Effector memory CD4-positive, alpha-beta T cell (primary cell): ENCODE measurements around the gene EEPD1.

ENCODE experiments used
- DNase-seq, 3 donors: peaks; one replicate each; pipeline ENCODE4 v3.0.0-alpha.2; 2020
- H3K27ac ChIP-seq: 2 replicates; pipeline ENCODE4 v1.7.0; 2013; ENCODE audit warnings: mild to moderate bottlenecking, low read length, moderate library complexity; ENCODE audit not compliant: insufficient read depth, poor library complexity, severe bottlenecking
- H3K27me3 ChIP-seq: replicated peaks from 2 replicates; pipeline ENCODE4 v1.7.0; 2013; ENCODE audit warnings: mild to moderate bottlenecking, low read length; ENCODE audit not compliant: insufficient read depth, control insufficient read depth, poor library complexity, severe bottlenecking
- H3K36me3 ChIP-seq: 2 replicates; pipeline ENCODE4 v1.7.0; 2013; ENCODE audit warnings: mild to moderate bottlenecking, low read length, moderate library complexity; ENCODE audit not compliant: control insufficient read depth, insufficient read depth
- H3K4me1 ChIP-seq: 2 replicates; pipeline ENCODE4 v1.7.0; 2013; ENCODE audit warnings: low read length, mild to moderate bottlenecking; ENCODE audit not compliant: control insufficient read depth, insufficient read depth, poor library complexity, severe bottlenecking
- H3K4me3 ChIP-seq: 2 replicates; pipeline ENCODE4 v1.7.0; 2013; ENCODE audit warnings: low read length, low read depth, mild to moderate bottlenecking; ENCODE audit not compliant: insufficient read depth, poor library complexity, severe bottlenecking
- H3K9me3 ChIP-seq: 2 replicates; pipeline ENCODE4 v1.7.0; 2013; ENCODE audit warnings: mild to moderate bottlenecking, low read length, moderate library complexity; ENCODE audit not compliant: control insufficient read depth

The EEPD1 gene

GRCh38 chr7:36167403-36168050 lies 14.5 kb downstream of the EEPD1 start:
- no peaks in the 10 kb centered on the region for H3K4me1 ChIP-seq
- H3K36me3 ChIP-seq, result no peaks in the 10 kb centered on the region
- H3K9me3 ChIP-seq, result no peaks in the 10 kb centered on the region
- no peak overlapping the region for H3K4me3 ChIP-seq
- no peak overlapping the region for H3K27ac ChIP-seq
- no peaks in the 10 kb centered on the region for H3K27me3 ChIP-seq
- no peak for DNase-seq

GRCh38 chr7:36171503-36171902 lies 18.4 kb downstream of the EEPD1 start:
- Histone ChIP-seq H3K4me3 (no peak overlapping the region), H3K9me3 (no peaks in the 10 kb centered on the region), H3K27ac (no peak overlapping the region), H3K36me3 (no peaks in the 10 kb centered on the region), H3K27me3 (no peaks in the 10 kb centered on the region), H3K4me1 (no peaks in the 10 kb centered on the region)
- no peak for DNase-seq

GRCh38 chr7:36175886-36176285 lies 22.8 kb downstream of the EEPD1 start:
- Histone ChIP-seq H3K27me3 (no peaks in the 10 kb centered on the region), H3K4me3 (no peak overlapping the region), H3K27ac (no peak overlapping the region)

GRCh38 chr7:36176697-36177096 lies 23.6 kb downstream of the EEPD1 start:
- Histone ChIP-seq H3K27me3 (no peaks in the 10 kb centered on the region), H3K27ac (no peak overlapping the region), H3K36me3 (no peaks in the 10 kb centered on the region), H3K4me3 (no peak overlapping the region), H3K9me3 (no peaks in the 10 kb centered on the region), H3K4me1 (no peaks in the 10 kb centered on the region)
- DNase-seq, result no peak

More at GRCh38 chr7:36175886-36176285, 22.8 kb downstream of the EEPD1 start:
- Histone ChIP-seq H3K36me3 (no peaks in the 10 kb centered on the region), H3K9me3 (no peaks in the 10 kb centered on the region), H3K4me1 (no peaks in the 10 kb centered on the region)
- DNase-seq, result no peak

- Histone ChIP-seq H3K9me3 (no peaks in the 10 kb centered on the region), H3K27me3 (no peaks in the 10 kb centered on the region), H3K4me1 (no peaks in the 10 kb centered on the region), H3K36me3 (no peaks in the 10 kb centered on the region), H3K27ac (no peak overlapping the region), H3K4me3 (no peak overlapping the region)
- no peak for DNase-seq
Observed at GRCh38 chr7:36180121-36180520, 27.1 kb downstream of the EEPD1 start.

- no peaks in the 10 kb centered on the region for H3K9me3 ChIP-seq
- no peak overlapping the region for H3K27ac ChIP-seq
- H3K27me3 ChIP-seq, result no peaks in the 10 kb centered on the region
- H3K4me3 ChIP-seq, result no peak overlapping the region
- no peaks in the 10 kb centered on the region for H3K36me3 ChIP-seq
- H3K4me1 ChIP-seq, result no peaks in the 10 kb centered on the region
- no peak for DNase-seq
Observed at GRCh38 chr7:36181668-36182067, 28.6 kb downstream of the EEPD1 start.

- Histone ChIP-seq H3K36me3 (no peaks in the 10 kb centered on the region), H3K4me3 (no peak overlapping the region), H3K27me3 (no peaks in the 10 kb centered on the region), H3K4me1 (no peaks in the 10 kb centered on the region), H3K27ac (no peak overlapping the region), H3K9me3 (no peaks in the 10 kb centered on the region)
- DNase-seq, result no peak
Observed at GRCh38 chr7:36182854-36183604, 30.0 kb downstream of the EEPD1 start.

- no peak overlapping the region for H3K27ac ChIP-seq
- no peaks in the 10 kb centered on the region for H3K9me3 ChIP-seq
- H3K27me3 ChIP-seq, result no peaks in the 10 kb centered on the region
- H3K36me3 ChIP-seq, result no peaks in the 10 kb centered on the region
- DNase-seq, result no peak
- no peaks in the 10 kb centered on the region for H3K4me1 ChIP-seq
- H3K4me3 ChIP-seq, result no peak overlapping the region
Observed at GRCh38 chr7:36185092-36185491, 32.0 kb downstream of the EEPD1 start.

GRCh38 chr7:36185756-36186155 lies 32.7 kb downstream of the EEPD1 start:
- H3K27me3 ChIP-seq, result no peaks in the 10 kb centered on the region
- H3K36me3 ChIP-seq, result no peaks in the 10 kb centered on the region
- no peaks in the 10 kb centered on the region for H3K4me1 ChIP-seq
- no peak overlapping the region for H3K4me3 ChIP-seq
- DNase-seq, result no peak
- no peak overlapping the region for H3K27ac ChIP-seq
- H3K9me3 ChIP-seq, result no peaks in the 10 kb centered on the region

- no peak for DNase-seq
- H3K4me3 ChIP-seq, result no peak overlapping the region
- H3K9me3 ChIP-seq, result no peaks in the 10 kb centered on the region
- no peaks in the 10 kb centered on the region for H3K27me3 ChIP-seq
- H3K36me3 ChIP-seq, result no peaks in the 10 kb centered on the region
- no peak overlapping the region for H3K27ac ChIP-seq
- no peaks in the 10 kb centered on the region for H3K4me1 ChIP-seq
Observed at GRCh38 chr7:36186359-36187121, 33.5 kb downstream of the EEPD1 start.
